Measurements from ENCODE around the gene LRRC55. TPM values are rescaled to one million over a fixed set of nuclear protein-coding genes. Genes with fewer than 3 reads are reported as not detected.

The LRRC55 gene
- total RNA-seq, 2 donors from 2014 or later = 0.04 TPM; not detected in 1

DNA sequence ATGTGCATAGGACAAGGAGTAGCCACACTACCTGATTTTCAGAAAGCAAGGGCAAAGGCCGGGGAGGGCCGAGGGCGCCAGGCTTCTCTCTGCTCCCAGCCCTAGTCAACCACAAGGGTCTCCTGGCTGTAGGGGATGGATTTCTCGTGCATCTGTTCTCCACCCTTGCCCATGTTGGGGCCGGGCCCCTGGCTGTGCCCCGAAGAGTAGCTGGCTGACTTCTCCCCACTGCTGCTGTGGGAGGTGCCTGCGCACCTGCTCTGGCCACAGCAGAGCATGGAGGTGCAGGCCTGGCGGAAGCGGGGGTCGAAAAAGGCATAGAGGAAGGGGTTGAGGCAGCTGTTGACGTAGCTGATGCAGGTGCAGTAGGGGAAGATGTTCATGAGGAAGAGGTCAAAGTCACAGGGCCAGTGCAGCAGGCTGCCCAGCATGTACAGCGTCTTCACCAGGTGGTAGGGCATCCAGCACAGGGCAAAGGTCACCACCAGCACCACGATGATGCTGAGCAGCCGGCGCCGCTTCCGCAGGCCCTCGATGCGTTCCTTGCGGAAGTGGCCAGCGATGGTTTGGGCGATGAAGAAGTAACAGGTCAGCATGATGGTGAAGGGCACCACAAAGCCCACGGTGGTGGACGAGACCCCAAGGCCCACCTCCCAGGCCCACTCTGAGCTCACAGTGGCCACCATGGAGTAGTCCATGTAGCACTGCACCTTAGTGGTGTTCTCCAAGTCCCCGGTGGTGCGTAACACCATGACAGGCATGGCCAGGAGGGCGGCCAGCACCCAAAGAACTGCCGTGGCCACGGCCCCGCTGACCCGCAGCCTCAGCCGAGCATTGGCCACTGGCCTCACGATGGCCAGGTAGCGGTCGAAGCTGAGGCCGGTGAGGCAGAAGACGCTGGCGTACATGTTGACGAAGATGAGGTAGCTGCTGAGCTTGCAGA lies 54.3 kb downstream of the LRRC55 start:
- WGBS, 2 experiments (ENCODE audit: insufficient coverage in 1 of 2, insufficient read length in 1 of 2) = 94 to 97% methylated on average over 28 to 39 of the region's 39 CpGs
- Mint-ChIP-seq H3K36me3 (ENCODE audit: low read depth) (no peaks in the 10 kb centered on the region), H3K9me3 (no peaks in the 10 kb centered on the region), H3K4me3 (no peak overlapping the region), H3K27me3 (ENCODE audit: insufficient read depth) (peaks cover 20% of the 10 kb centered on the region), H3K4me1 (peaks cover 57% of the 10 kb centered on the region), H3K27ac (no peak overlapping the region)
- Histone ChIP-seq H3K9ac (ENCODE audit: extremely low read depth, low read length, poor library complexity, severe bottlenecking) (no peak overlapping the region), H3K27me3 (ENCODE audit: control insufficient read depth, insufficient read depth, low read length, poor library complexity, severe bottlenecking) (peaks cover 9% of the 10 kb centered on the region), H3K4me1 (ENCODE audit: control insufficient read depth, insufficient read depth, low read length) (peaks cover 9% of the 10 kb centered on the region), H3K36me3 (ENCODE audit: control insufficient read depth, insufficient read depth, low read length) (no peaks in the 10 kb centered on the region), H3K27ac (ENCODE audit: low read depth, low read length) (no peak overlapping the region), H3K4me3 (ENCODE audit: low read length) (no peak overlapping the region), H3K9me3 (ENCODE audit: control insufficient read depth, low read length) (no peaks in the 10 kb centered on the region)
- TF ChIP-seq CTCF (conservative IDR thresholded peaks at IDR 0.05) = no peak
- no peak for DNase-seq

GRCh38 chr11:57237204-57237681 lies 55.5 kb downstream of the LRRC55 start, which contains the start of gene APLNR:
Gene APLNR, minus strand, starts transcription at chr11:57237250. Its CDS starts 246 bp downstream, at chr11:57237004.
- Mint-ChIP-seq H3K27me3 (ENCODE audit: insufficient read depth) (peaks cover 10% of the 10 kb centered on the region), H3K36me3 (ENCODE audit: low read depth) (no peaks in the 10 kb centered on the region), H3K4me1 (peaks cover 63% of the 10 kb centered on the region), H3K27ac (no peak within 1 kb of the TSS), H3K4me3 (peak within 1 kb of the TSS; percentile 43), H3K9me3 (no peaks in the 10 kb centered on the region)
- H3K27ac ChIP-seq (ENCODE audit: low read depth, low read length) = no peak within 1 kb of the TSS
- 25 to 33% methylated on average over 5 to 6 of the region's 6 CpGs for WGBS, 2 experiments (ENCODE audit: insufficient coverage in 1 of 2, insufficient read length in 1 of 2)
- H3K36me3 ChIP-seq (ENCODE audit: control insufficient read depth, insufficient read depth, low read length) = no peaks in the 10 kb centered on the region
- H3K4me1 ChIP-seq (ENCODE audit: control insufficient read depth, insufficient read depth, low read length) = peaks cover 20% of the 10 kb centered on the region
- peak; percentile 89 for DNase-seq
- no peak within 1 kb of the TSS for H3K4me3 ChIP-seq (ENCODE audit: low read length)
- no peaks in the 10 kb centered on the region for H3K9me3 ChIP-seq (ENCODE audit: control insufficient read depth, low read length)
- no peak for TF ChIP-seq CTCF (conservative IDR thresholded peaks at IDR 0.05)
- H3K27me3 ChIP-seq (ENCODE audit: control insufficient read depth, insufficient read depth, low read length, poor library complexity, severe bottlenecking) = peaks cover 1% of the 10 kb centered on the region
- H3K9ac ChIP-seq (ENCODE audit: extremely low read depth, low read length, poor library complexity, severe bottlenecking) = no peak within 1 kb of the TSS

- Histone ChIP-seq H3K36me3 (ENCODE audit: control insufficient read depth, insufficient read depth, low read length) (no peaks in the 10 kb centered on the region), H3K4me3 (ENCODE audit: low read length) (no peak overlapping the region), H3K9me3 (ENCODE audit: control insufficient read depth, low read length) (no peaks in the 10 kb centered on the region), H3K27ac (ENCODE audit: low read depth, low read length) (no peak overlapping the region), H3K9ac (ENCODE audit: extremely low read depth, low read length, poor library complexity, severe bottlenecking) (no peak overlapping the region), H3K4me1 (ENCODE audit: control insufficient read depth, insufficient read depth, low read length) (peaks cover 22% of the 10 kb centered on the region), H3K27me3 (ENCODE audit: control insufficient read depth, insufficient read depth, low read length, poor library complexity, severe bottlenecking) (no peaks in the 10 kb centered on the region)
- Mint-ChIP-seq H3K36me3 (ENCODE audit: low read depth) (no peaks in the 10 kb centered on the region), H3K27me3 (ENCODE audit: insufficient read depth) (no peaks in the 10 kb centered on the region), H3K27ac (no peak overlapping the region), H3K4me1 (peaks cover 61% of the 10 kb centered on the region), H3K4me3 (no peak overlapping the region), H3K9me3 (no peaks in the 10 kb centered on the region)
- WGBS, 2 experiments (ENCODE audit: insufficient coverage in 1 of 2, insufficient read length in 1 of 2) = 78 to 81% methylated on average over 1 of the region's 1 CpG
- no peak for TF ChIP-seq CTCF (conservative IDR thresholded peaks at IDR 0.05)
- no peak for DNase-seq
Measured at GRCh38 chr11:57239348-57239747, 57.6 kb downstream of the LRRC55 start.
